Keratinocyte (primary cell): ENCODE measurements around the gene DVL1. TPM values are rescaled to one million over a fixed set of nuclear protein-coding genes. Genes with fewer than 3 reads are reported as not detected.

Experiments
- DNase-seq: peaks from one replicate; pipeline ENCODE4 v3.0.0-alpha.2; 2011; ENCODE audit warnings: low read depth, missing footprints, low spot score
- FAIRE-seq: peaks from 2 replicates; lab custom pipeline; 2011; peaks lifted over from hg19 to GRCh38; lab: Jason Lieb, UNC
- H2AFZ ChIP-seq: 2 replicates; pipeline ENCODE4 v1.6.0; 2012; ENCODE audit warnings: low read length, control low read depth, inconsistent platforms; ENCODE audit not compliant: control insufficient read depth
- H3K27ac ChIP-seq: 2 replicates; pipeline ENCODE4 v1.5.1; 2011; ENCODE audit warnings: low read length; ENCODE audit not compliant: control insufficient read depth, insufficient read depth
- H3K27me3 ChIP-seq: 3 replicates; pipeline ENCODE4 v1.6.0; 2011; ENCODE audit warnings: low read length; ENCODE audit not compliant: control insufficient read depth, insufficient read depth; ENCODE audit errors: extremely low read depth
- H3K36me3 ChIP-seq, 2 experiments: 2 replicates in 1 of 2; 3 replicates in 1 of 2; pipeline ENCODE4 v1.5.1; 2011; ENCODE audit warnings: low read length in 2 of 2, mild to moderate bottlenecking in 1 of 2; ENCODE audit not compliant: control insufficient read depth in 2 of 2, insufficient read depth in 2 of 2; ENCODE audit errors: extremely low read depth in 1 of 2
- H3K4me1 ChIP-seq: 3 replicates; pipeline ENCODE4 v1.5.1; 2011; ENCODE audit warnings: low read length; ENCODE audit not compliant: control insufficient read depth, insufficient read depth; ENCODE audit errors: extremely low read depth
- H3K4me2 ChIP-seq: 3 replicates; pipeline ENCODE4 v1.6.0; 2011; ENCODE audit warnings: low read depth, low read length; ENCODE audit not compliant: control insufficient read depth, insufficient read depth; ENCODE audit errors: extremely low read depth
- H3K4me3 ChIP-seq, 3 experiments: fragments of 200-600 bp in 1 of 3; sonication (generic) in 1 of 3; 2 replicates in 2 of 3; 3 replicates in 1 of 3; pipeline ENCODE4 v1.5.1; 2011 to 2016; ENCODE audit warnings: low read length in 3 of 3, mild to moderate bottlenecking in 3 of 3, control low read depth in 2 of 3, inconsistent platforms in 1 of 3, low read depth in 1 of 3, mixed read lengths in 1 of 3, mixed run types in 1 of 3, moderate library complexity in 1 of 3; ENCODE audit not compliant: control insufficient read depth in 2 of 3, insufficient read depth in 2 of 3; ENCODE audit errors: extremely low read depth in 1 of 3
- H3K79me2 ChIP-seq: 2 replicates; pipeline ENCODE4 v1.6.0; 2012; ENCODE audit warnings: low read length; ENCODE audit not compliant: control insufficient read depth, insufficient read depth
- H3K9ac ChIP-seq: 3 replicates; pipeline ENCODE4 v1.6.0; 2011; ENCODE audit warnings: low read length; ENCODE audit not compliant: control insufficient read depth, insufficient read depth; ENCODE audit errors: extremely low read depth
- H3K9me1 ChIP-seq: 3 replicates; pipeline ENCODE4 v1.6.0; 2011; ENCODE audit warnings: low read length; ENCODE audit not compliant: control insufficient read depth, insufficient read depth; ENCODE audit errors: extremely low read depth
- H3K9me3 ChIP-seq: 2 replicates; pipeline ENCODE4 v1.5.1; 2012; ENCODE audit warnings: low read depth, low read length; ENCODE audit not compliant: control insufficient read depth
- H4K20me1 ChIP-seq: 3 replicates; pipeline ENCODE4 v1.6.0; 2011; ENCODE audit warnings: low read length; ENCODE audit not compliant: control insufficient read depth, insufficient read depth; ENCODE audit errors: extremely low read depth
- CTCF ChIP-seq, 3 experiments: IDR thresholded peaks in 1 of 3; conservative IDR thresholded peaks in 1 of 3; optimal IDR thresholded peaks in 1 of 3; 2 replicates in 2 of 3; 3 replicates in 1 of 3; pipeline versions ENCODE3 to v1.5.1; 2011; ENCODE audit warnings: low read length in 3 of 3, mild to moderate bottlenecking in 3 of 3, moderate library complexity in 2 of 3, control low read depth in 1 of 3, inconsistent platforms in 1 of 3; ENCODE audit not compliant: insufficient read depth in 2 of 3; ENCODE audit errors: extremely low read depth in 1 of 3
- EZH2 ChIP-seq: IDR thresholded peaks from one replicate; pipeline ENCODE4 v1.6.1; 2012; ENCODE audit warnings: inconsistent platforms, mild to moderate bottlenecking, low read length, moderate library complexity
- dilution Hi-C: fragments of 300-500 bp; cut with MboI; formaldehyde crosslinking; loops from one replicate; pipeline ENCODE4 v1.7.0; 2020; ENCODE audit warnings: low sequenced_read_pairs; ENCODE audit not compliant: extremely low pct_ligation_motif_present
- polyA plus RNA-seq, 5 experiments: library from polyadenylated mRNA; depleted of rRNA in 3 of 5; stranded (reverse) in 3 of 5; stranded (forward) in 1 of 5; unstranded in 1 of 5; fragments of >200 nt; gene quantifications; 1 replicate in 1 of 5; 2 replicates in 3 of 5; 3 replicates in 1 of 5; pipeline versions ENCODE4 v1.2.1 to v1.2.3, GENCODE V29; 2011 to 2012; ENCODE audit warnings: missing spikeins in 2 of 5, low read depth in 1 of 5, low replicate concordance in 1 of 5

The DVL1 gene
- polyA plus RNA-seq, 1 donor (not counting 4 experiments of a cell fraction or from before 2014, with no cell fraction given) = 31.6 TPM

- Histone ChIP-seq H3K4me3 (no peak overlapping the region), H4K20me1 (peaks cover 6% of the 10 kb centered on the region), H3K27ac (no peak overlapping the region), H3K9ac (no peak overlapping the region), H3K36me3 (no peaks in the 10 kb centered on the region), H3K79me2 (no peaks in the 10 kb centered on the region), H3K9me1 (no peaks in the 10 kb centered on the region), H2AFZ (no peak overlapping the region), H3K27me3 (peaks cover 5% of the 10 kb centered on the region), H3K4me2 (no peak overlapping the region), H3K4me1 (peaks cover 9% of the 10 kb centered on the region), H3K9me3 (no peaks in the 10 kb centered on the region)
- dilution Hi-C loops = no loop called here
- TF ChIP-seq EZH2 (no peak), CTCF (optimal IDR thresholded peaks at IDR 0.05 in 1 of 3, IDR thresholded peaks at IDR 0.05 in 1 of 3, conservative IDR thresholded peaks at IDR 0.05 in 1 of 3; ENCODE audit: extremely low read depth in 1 of 3, insufficient read depth in 2 of 3, low read length in 3 of 3) (peak; percentile 55 to 93 (median 85))
- no peak for DNase-seq
- peak; percentile 41 for FAIRE-seq
Observed at GRCh38 chr1:1290238-1290731, 58.9 kb downstream of the DVL1 start.

GRCh38 chr1:1287288-1288110, 61.7 kb downstream of the DVL1 start:
- H3K9me3 ChIP-seq = no peaks in the 10 kb centered on the region
- H2AFZ ChIP-seq = no peak overlapping the region
- H4K20me1 ChIP-seq = peaks cover 6% of the 10 kb centered on the region
- no peak overlapping the region for H3K4me3 ChIP-seq
- H3K36me3 ChIP-seq = no peaks in the 10 kb centered on the region
- H3K9me1 ChIP-seq = no peaks in the 10 kb centered on the region
- FAIRE-seq = no peak
- H3K27ac ChIP-seq = no peak overlapping the region
- H3K4me2 ChIP-seq = no peak overlapping the region
- H3K4me1 ChIP-seq = peaks cover 10% of the 10 kb centered on the region
- DNase-seq = no peak
- H3K9ac ChIP-seq = no peak overlapping the region
- peaks cover 5% of the 10 kb centered on the region for H3K27me3 ChIP-seq
- dilution Hi-C loops = no loop called here
- TF ChIP-seq EZH2 (no peak), CTCF (optimal IDR thresholded peaks at IDR 0.05 in 1 of 3, IDR thresholded peaks at IDR 0.05 in 1 of 3, conservative IDR thresholded peaks at IDR 0.05 in 1 of 3; ENCODE audit: extremely low read depth in 1 of 3, insufficient read depth in 2 of 3, low read length in 3 of 3) (no peak)
- no peaks in the 10 kb centered on the region for H3K79me2 ChIP-seq
